HTR-8/SVneo (cell line): ENCODE data around the gene C22orf23.

Experiments used
- DNase-seq: peaks from one replicate; pipeline ENCODE4 v3.0.0; 2011; ENCODE audit warnings: low spot score, mixed read lengths; ENCODE audit not compliant: insufficient read length
- FAIRE-seq: peaks from 2 replicates; lab custom pipeline; 2011; peaks lifted over from hg19 to GRCh38; lab: Jason Lieb, UNC

Gene C22orf23

DNA sequence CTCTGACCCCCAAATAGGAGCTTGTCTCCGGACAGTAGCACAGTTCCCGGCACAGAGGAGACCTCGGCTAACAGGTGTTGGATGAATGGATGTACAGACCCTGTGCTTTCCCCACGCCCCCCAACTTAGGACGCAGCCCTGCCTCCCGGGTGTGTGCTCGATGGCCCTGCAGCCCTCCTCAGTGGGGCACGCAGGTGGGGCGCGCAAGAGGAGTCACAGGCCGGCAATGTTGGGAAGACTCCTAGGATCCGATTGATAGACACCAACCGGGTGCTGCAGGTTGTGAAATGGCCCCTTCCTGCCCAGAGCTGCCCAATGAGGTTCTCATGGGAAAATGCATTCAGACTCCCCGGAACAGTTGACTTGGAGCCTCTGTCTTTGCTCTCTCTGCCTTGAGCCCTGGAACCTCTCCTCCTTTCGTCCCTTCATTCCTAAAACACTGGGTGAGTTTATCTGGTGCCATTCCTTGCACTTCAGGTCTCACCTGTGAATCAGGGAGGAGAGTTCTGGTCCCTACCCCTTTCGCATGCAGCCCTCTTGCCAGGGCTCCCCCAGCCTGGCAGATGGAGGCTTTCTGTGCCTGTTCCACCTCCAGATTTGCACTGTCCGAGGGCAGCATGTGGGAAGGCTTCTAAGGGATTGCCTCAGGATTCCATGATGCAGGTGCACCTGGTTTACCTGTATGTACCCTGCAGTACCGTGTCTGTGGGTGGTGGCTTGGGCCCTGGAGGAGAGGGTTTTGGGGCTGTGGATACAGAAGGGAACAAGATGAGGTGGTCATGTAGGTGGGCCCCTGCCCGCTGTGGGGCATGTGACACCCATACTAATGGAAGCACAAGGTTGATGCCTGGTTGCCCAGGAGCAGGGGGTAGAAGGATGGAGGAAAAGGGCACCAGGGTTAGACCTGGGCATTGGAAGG, 46.1 kb downstream of the C22orf23 start:
- no peak for DNase-seq
- FAIRE-seq: no peak

DNA sequence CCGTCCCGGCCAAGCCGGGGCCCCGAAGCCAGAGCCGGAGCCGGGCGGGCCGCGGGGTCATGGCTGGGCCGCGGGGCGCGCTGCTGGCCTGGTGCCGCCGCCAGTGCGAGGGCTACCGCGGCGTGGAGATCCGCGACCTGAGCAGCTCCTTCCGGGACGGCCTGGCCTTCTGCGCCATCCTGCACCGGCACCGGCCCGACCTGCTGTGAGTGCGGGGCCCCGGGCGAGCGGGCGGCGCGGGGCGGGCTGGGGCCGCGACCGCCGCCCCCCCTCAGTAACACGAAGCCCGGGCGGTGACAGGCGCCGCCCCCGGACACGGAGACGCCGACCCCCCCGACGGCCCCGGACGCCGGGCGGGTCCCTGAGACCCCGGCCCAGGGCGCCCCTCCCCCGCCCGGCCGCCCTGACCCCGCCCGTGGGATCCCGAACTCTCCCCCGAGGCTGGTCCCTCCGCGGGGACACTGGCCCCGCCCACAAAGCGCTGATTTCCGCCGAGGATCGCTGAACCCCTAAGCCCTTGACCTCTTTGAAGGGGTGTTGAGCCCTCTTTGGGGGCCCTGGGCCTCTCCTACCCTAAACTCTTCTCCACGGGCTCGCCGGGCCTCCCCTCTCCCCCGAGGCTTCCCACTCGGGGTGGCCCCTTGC, 46.9 kb downstream of the C22orf23 start:
- DNase-seq (peak; percentile 28), FAIRE-seq (no peak)

DNA sequence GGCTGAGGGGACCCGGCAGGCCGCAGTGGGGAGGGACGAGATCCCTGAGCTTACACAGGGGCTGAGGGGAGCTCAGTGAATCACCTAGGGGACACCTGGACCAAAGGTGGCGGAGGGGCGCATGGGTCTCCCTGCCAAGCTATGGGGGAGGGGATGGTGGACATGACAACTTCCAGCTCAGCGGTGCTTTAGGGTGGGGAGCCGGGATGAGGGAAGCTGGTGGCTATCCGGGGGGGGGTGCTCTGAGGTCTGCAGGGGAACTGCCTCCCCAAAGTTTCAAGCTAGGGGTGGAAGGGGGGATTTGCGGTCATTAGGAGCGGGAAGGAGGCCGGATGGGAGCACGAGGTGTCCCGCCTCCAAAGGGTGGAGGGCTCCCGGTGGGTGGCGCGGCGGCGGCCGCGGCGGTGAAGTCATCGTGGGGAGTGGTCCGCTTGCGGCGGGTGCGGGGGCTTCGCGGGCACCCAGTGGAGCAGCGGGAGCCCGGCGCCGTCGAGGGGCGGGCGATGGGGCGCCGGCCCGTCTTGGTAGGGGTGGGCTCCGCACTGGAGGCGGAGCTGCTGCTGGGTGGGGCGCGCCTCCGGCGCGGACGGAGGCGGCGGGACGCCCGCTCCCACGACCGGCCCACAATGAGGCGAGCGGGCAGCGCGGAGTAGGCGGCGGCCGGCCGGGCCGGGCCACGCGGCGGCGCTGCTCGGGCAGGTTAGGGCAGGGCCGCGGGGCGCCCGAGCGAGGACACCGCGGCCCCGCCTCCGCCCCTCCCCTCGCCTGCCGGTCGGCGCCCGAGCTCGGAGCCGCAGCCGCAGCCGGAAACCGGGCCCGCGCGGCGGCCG, 47.7 kb downstream of the C22orf23 start, which contains the start of gene MICALL1:
Gene MICALL1 (plus strand): TSS at position 764 of the 830 bp plus-strand sequence. CDS start 126 bp downstream, outside the sequence.
- no peak for FAIRE-seq
- DNase-seq: peak; percentile 65

DNA sequence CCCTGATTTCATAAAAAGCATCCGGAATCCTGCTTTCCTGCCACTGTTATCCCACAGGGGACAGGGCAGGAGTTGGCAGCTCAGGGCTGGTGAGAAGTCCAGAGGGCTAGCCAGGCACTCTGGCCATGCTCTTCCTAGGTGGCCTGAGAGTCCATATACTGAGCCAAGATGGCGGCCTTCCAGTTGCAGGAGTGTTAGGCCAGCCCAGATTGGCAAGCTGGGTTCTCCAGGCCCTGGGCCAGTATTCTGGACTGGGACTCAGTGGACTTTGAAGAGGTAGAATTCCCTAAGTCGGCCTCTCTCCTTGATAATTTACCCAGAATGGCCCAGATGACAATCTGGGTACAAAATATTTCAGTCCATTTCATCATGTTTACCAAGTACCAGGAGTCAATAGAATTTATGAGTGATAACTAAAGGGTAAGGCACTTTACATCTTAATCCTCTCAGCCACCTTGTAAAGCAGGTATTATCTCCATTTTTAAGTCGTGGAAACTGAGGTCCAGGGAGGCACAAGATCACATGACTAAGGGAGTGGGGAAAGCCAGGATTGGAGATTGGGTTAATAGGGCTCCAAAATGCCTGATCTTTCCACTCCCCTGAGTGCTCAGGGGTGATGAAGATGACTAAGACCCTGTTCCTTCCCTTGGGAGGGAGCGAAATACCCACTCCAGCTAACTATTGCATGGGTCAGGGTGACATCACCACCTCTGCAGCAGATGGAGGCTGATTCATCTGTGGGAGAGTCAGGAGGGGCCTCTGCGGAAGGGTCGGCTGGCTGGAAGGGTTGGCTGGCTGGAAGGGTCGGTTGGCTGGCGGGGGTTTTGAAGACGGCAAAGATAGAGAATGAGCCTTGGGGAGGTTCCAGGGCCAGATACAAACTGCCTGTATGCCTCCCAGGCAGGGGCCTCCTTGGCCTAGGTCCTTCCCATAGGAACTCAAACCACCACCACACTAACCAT, 48.5 kb downstream of the C22orf23 start:
- DNase-seq: peak; percentile 91
- peak; percentile 94 for FAIRE-seq

DNA sequence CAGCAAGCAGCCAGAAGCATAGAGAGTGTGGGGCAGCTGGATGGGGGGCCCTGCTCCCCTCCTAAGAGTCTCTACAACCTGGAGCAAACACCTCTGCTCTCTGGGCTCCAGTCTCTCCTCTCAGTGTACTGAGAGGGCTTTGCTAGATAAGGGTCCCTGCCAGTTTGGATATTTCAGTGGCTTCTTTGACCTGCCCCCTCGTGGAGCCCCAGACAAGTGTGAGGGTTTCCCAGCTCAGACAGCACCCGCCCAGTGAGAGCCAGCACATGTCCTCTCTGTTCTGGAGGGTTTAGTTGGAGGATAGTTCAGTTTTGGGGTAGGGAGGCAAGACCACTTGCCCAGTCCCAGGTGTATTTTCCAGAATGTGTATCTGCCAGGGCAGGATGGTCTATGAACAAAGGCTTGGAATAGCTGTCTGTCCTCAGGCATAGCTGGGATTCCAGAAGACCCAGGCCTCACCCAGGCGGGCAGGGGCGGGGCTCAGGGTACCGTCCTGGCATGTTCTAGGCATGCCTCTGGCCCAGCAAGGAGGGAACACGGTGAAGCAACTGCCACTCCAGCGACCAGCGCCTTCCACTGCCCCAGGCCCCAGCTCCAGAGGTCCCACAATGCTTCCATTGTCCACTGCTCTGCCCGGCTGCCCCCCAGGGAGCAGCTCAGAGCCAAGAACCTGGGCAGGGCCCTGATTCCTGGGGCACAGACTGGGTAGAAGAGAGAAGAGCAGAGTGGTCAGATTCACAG, 54.8 kb downstream of the C22orf23 start:
- FAIRE-seq (no peak), DNase-seq (no peak)

DNA sequence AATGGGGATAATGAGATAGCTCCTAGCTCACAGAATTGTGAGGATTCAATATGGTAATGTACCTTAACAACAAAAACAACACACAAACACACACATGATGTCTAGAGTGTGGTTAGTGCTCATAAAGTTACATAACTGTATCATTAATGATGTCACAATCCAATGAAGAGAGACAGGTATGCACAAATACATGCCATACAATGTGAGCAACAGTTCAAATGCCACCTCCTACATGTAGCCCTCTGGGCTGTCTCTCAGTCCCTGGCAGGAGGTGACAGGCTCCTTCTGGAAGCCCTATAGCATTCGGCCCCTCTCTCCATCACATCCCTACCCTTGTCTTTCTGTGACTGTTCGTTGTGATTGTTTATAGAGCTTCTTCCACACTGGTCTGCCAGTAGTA, 55.6 kb downstream of the C22orf23 start:
- no peak for FAIRE-seq
- DNase-seq: no peak

DNA sequence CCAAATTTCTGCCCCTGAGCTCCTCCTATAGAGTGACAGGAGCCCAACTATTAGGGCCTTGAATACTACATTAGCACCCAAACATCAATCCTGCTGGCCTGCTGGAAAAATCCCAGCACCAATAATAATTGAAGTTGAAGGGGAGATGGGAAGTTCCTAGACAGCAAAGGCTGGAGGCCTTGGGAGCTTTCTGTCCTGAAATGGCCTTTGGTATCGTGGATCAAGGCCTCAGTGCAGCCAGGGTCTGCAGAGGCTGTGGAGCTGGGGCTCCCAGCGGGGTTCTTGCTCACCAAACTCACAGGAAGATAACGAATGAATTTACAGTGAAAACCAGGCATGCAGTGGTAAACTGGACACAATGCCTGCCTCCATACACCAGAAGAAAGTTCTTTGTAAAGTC, 56.5 kb downstream of the C22orf23 start:
- no peak for FAIRE-seq
- no peak for DNase-seq

DNA sequence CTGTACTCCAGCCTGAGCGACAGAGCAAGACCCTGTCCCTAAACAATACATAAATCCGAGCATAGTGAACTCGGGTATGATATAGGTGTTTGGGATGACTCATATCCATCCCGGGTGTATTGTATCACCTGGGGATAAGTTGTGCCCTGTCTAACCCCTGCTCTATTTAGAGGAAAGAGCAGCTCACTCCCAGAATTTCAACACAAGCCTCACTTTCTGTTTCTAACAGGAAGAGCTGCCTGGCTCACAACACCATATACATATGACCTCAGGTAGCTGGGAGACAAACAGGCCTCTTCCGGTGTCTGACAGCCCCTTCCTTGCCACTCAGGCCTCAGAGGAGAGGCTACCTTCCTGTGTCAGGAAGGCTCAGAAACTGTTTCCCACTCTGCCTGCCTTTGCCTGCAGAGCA, 57.2 kb downstream of the C22orf23 start:
- FAIRE-seq (no peak), DNase-seq (no peak)

DNA sequence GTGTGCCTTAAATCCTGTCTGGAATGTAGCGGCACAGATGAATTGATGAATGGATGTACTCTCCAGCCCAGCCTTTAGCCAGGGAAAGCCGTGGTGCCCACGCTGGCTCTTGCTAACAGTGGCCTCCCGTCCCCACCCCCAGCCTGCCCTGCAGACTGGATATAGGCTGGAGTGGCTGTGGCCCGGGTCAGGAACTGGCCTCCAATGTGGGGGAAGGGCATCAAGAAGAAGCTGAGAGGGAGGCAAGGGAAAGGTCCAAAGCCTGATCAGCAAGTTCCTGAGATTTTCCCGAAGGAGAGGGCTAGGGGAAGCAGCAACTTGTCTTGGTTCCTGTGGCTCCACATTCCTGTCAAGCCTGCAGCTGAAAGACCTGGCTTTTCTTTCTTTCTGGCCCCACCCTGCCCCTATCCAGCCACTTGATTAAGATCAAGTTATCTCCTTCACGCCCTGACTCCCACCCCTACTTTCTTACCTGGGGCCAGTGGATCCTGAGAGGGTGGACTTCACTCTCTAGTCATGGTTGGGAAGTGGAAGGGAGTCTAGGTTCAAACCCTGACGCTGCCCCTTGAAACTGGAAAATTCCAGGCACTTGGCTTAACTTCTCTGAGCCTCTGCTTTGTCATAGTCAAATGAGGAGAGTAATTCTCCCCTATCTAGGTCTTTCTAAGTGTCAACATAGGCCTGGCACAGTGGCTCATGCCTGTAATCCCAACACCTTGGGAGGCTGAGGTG, 58.3 kb downstream of the C22orf23 start:
- FAIRE-seq: no peak
- no peak for DNase-seq

DNA sequence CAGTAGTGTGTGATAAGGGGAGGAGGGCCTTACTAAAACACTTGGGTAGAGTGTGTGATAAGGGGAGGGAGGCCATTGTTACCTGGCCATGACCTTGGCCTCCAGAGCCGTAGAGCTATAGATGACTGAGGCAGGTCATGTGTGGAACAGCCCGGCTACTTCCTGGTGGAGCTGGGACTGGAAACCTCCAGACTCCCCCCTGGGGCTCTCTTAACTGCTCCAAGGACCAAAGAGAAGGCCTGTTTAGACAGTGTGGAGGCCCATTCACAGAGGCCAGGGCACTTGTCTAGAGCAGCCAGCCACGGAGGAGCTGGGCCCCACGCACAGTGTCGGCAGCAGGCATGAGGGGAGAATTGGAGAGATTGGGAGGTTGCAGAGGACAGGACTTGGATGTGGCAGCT, 59.8 kb downstream of the C22orf23 start:
- FAIRE-seq: no peak
- no peak for DNase-seq
